ENCODE data around the gene EPC1. TPM values are rescaled to one million over a fixed set of nuclear protein-coding genes. Genes with fewer than 3 reads are reported as not detected.
A peak's percentile ranks its signal among the peaks of the same experiment; 100 is the strongest.

EPC1 gene
- total RNA-seq, 2 experiments from 2014 or later = 173 to 181 TPM

DNA sequence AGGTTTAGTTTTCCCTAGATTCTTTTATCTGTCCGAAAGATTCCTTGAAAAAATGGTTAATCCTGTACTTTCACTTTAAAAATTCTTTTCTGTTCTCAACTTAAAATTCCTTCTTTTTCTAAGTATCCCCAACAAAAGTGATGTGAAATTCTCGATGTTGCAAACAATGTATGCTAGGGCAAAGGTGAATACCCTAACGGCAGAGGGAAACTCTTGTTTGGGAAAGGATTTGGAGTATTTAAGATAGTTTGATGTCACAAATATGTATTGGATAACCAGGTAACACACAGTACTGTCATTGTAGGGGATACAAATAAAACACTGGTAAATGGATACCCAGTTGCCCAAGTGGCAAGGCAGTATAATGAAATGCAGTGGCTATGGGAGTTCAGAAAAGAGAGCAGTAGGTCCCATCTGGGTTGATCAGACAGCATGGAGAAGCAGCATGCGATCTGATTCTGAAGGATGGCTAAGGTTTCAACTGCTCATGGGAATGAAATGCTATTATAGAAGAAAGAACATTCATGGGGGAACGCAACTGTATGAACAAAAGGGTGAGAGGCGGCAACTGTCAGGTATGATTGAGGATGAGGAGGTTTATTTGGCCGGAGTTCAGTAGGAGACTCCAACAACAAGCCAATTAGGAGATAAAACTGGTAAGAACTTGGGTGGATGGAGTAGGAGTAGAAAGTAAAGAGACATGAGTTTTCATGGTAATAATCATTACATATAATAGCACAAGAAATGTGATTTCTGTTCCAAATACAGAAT, 3.2 kb upstream of the EPC1 start:
- Mint-ChIP-seq H3K4me3 (peak overlapping the region; percentile 40), H3K27me3 (no peaks in the 10 kb centered on the region), H3K9me3 (no peaks in the 10 kb centered on the region), H3K4me1 (ENCODE audit: low read depth) (peaks cover 82% of the 10 kb centered on the region), H3K27ac (peak overlapping the region; percentile 100), H3K36me3 (ENCODE audit: low read depth) (peaks cover 31% of the 10 kb centered on the region)
- Histone ChIP-seq H3K27me3 (ENCODE audit: control insufficient read depth in 1 of 2, insufficient read depth in 2 of 2, low read length in 2 of 2) (no peaks in the 10 kb centered on the region), H3K36me3 (ENCODE audit: insufficient read depth, low read length) (peaks cover 2% of the 10 kb centered on the region), H3K9me3 (ENCODE audit: control insufficient read depth in 1 of 2, insufficient read depth in 1 of 2, low read length in 2 of 2) (no peaks in the 10 kb centered on the region), H3K27ac (ENCODE audit: low read depth in 1 of 2, low read length in 2 of 2) (no peak overlapping the region), H3K4me1 (ENCODE audit: insufficient read depth, low read length) (peaks cover 46% of the 10 kb centered on the region), H3K4me3 (ENCODE audit: low read length) (no peak overlapping the region)
- CTCF ChIA-PET = no interaction called here
- POLR2A ChIA-PET = interaction anchor here (0.6 kb wide), 1 partner anchor 28 kb away, joined by 3 read pairs; no protein-coding TSS in a partner anchor
- DNase-seq (no peak), ATAC-seq (ENCODE audit: poor library complexity) (no peak)
- no peak for TF ChIP-seq CTCF (IDR thresholded peaks at IDR 0.05)
- intact Hi-C loops (cut with DNase I, micrococcal nuclease) = loop anchor here (5.0 to 10.0 kb wide), 3 partner anchors 43 to 795 kb away; partner anchors contain the start of gene ARHGAP12 (in 2 of the 2)

- Histone ChIP-seq H3K27me3 (ENCODE audit: control insufficient read depth in 1 of 2, insufficient read depth in 2 of 2, low read length in 2 of 2) (no peaks in the 10 kb centered on the region), H3K4me1 (ENCODE audit: insufficient read depth, low read length) (peaks cover 44% of the 10 kb centered on the region), H3K9me3 (ENCODE audit: control insufficient read depth in 1 of 2, insufficient read depth in 1 of 2, low read length in 2 of 2) (no peaks in the 10 kb centered on the region), H3K27ac (ENCODE audit: low read depth in 1 of 2, low read length in 2 of 2) (no peak overlapping the region), H3K4me3 (ENCODE audit: low read length) (no peak overlapping the region), H3K36me3 (ENCODE audit: insufficient read depth, low read length) (peaks cover 4% of the 10 kb centered on the region)
- peak overlapping the region; percentile 66 for H3K4me3 Mint-ChIP-seq
- DNase-seq (no peak), ATAC-seq (ENCODE audit: poor library complexity) (no peak)
- TF ChIP-seq CTCF (IDR thresholded peaks at IDR 0.05) = no peak
- POLR2A ChIA-PET = interaction anchor here (0.9 to 8.0 kb wide), 4 partner anchors 9 to 96 kb away, joined by 3 to 93 read pairs (median 13); partner anchors contain the start of gene CCDC7
- CTCF ChIA-PET = interaction anchor here (0.6 kb wide), 1 partner anchor 83 kb away, joined by 4 read pairs; no protein-coding TSS in a partner anchor
- peak overlapping the region; percentile 100 for H3K27ac Mint-ChIP-seq
- peaks cover 37% of the 10 kb centered on the region for H3K36me3 Mint-ChIP-seq (ENCODE audit: low read depth)
- intact Hi-C loops (cut with DNase I, micrococcal nuclease) = loop anchor here in 1 of 2 experiments (5.0 to 10.0 kb wide), 2 partner anchors 42 to 424 kb away; partner anchors contain the start of gene ARHGAP12
- no peaks in the 10 kb centered on the region for H3K27me3 Mint-ChIP-seq
- peaks cover 82% of the 10 kb centered on the region for H3K4me1 Mint-ChIP-seq (ENCODE audit: low read depth)
- no peaks in the 10 kb centered on the region for H3K9me3 Mint-ChIP-seq
Measured at GRCh38 chr10:32349199-32349585, 2.2 kb upstream of the EPC1 start.

- Mint-ChIP-seq H3K4me1 (ENCODE audit: low read depth) (peaks cover 82% of the 10 kb centered on the region), H3K36me3 (ENCODE audit: low read depth) (peaks cover 43% of the 10 kb centered on the region), H3K27ac (peak overlapping the region; percentile 100), H3K4me3 (peak overlapping the region; percentile 79), H3K27me3 (no peaks in the 10 kb centered on the region), H3K9me3 (no peaks in the 10 kb centered on the region)
- Histone ChIP-seq H3K9me3 (ENCODE audit: control insufficient read depth in 1 of 2, insufficient read depth in 1 of 2, low read length in 2 of 2) (no peaks in the 10 kb centered on the region), H3K4me3 (ENCODE audit: low read length) (no peak overlapping the region), H3K27me3 (ENCODE audit: control insufficient read depth in 1 of 2, insufficient read depth in 2 of 2, low read length in 2 of 2) (no peaks in the 10 kb centered on the region), H3K27ac (ENCODE audit: low read depth in 1 of 2, low read length in 2 of 2) (no peak overlapping the region), H3K36me3 (ENCODE audit: insufficient read depth, low read length) (peaks cover 11% of the 10 kb centered on the region), H3K4me1 (ENCODE audit: insufficient read depth, low read length) (peaks cover 44% of the 10 kb centered on the region)
- intact Hi-C loops (cut with DNase I, micrococcal nuclease) = loop anchor here in 1 of 2 experiments (5.0 to 10.0 kb wide), 2 partner anchors 41 to 424 kb away; partner anchors contain the start of gene ARHGAP12
- TF ChIP-seq CTCF (IDR thresholded peaks at IDR 0.05) = no peak
- ChIA-PET CTCF (interaction anchor here (0.6 to 1.7 kb wide), 5 partner anchors 19 to 92 kb away, joined by 3 to 4 read pairs (median 3); no protein-coding TSS in a partner anchor), POLR2A (interaction anchor here (0.9 to 8.0 kb wide), 7 partner anchors 10 to 97 kb away, joined by 3 to 93 read pairs (median 7); partner anchors contain the start of gene CCDC7)
- DNase-seq = no peak
- ATAC-seq (ENCODE audit: poor library complexity) = no peak
Measured at GRCh38 chr10:32348297-32349198, 1.6 kb upstream of the EPC1 start.
